OCI-LY1 (cell line): Measurements from ENCODE around the gene CCDC85C.

Experiments used
- H2AFZ ChIP-seq: fragments of 200-600 bp; sonication (generic), shearing (Covaris generic); 2 replicates; pipeline ENCODE4 v1.6.0; 2014; ENCODE audit warnings: antibody characterized with exemption, mild to moderate bottlenecking, low read length
- H3F3A ChIP-seq: fragments of 200-600 bp; sonication (generic), shearing (Covaris generic); 2 replicates; pipeline ENCODE4 v1.6.0; 2014; ENCODE audit warnings: mild to moderate bottlenecking, antibody characterized with exemption, low read length, moderate library complexity; ENCODE audit not compliant: insufficient read depth
- H3K27ac ChIP-seq: fragments of 200-600 bp; sonication (generic); 2 replicates; pipeline ENCODE4 v1.5.1; 2014; ENCODE audit warnings: low read length, mixed run types, mild to moderate bottlenecking, low read depth; ENCODE audit not compliant: poor library complexity, severe bottlenecking
- H3K27me3 ChIP-seq: fragments of 200-600 bp; sonication (generic); 2 replicates; pipeline ENCODE4 v1.6.0; 2014; ENCODE audit warnings: antibody characterized with exemption, mild to moderate bottlenecking, low read length, moderate library complexity; ENCODE audit not compliant: insufficient read depth
- H3K36me3 ChIP-seq: fragments of 200-600 bp; sonication (generic); 2 replicates; pipeline ENCODE4 v1.6.1; 2014; ENCODE audit warnings: mild to moderate bottlenecking, antibody characterized with exemption, low read length, moderate library complexity, mixed read lengths; ENCODE audit not compliant: insufficient read depth
- H3K4me1 ChIP-seq: fragments of 200-600 bp; sonication (generic); 2 replicates; pipeline ENCODE4 v1.5.1; 2014; ENCODE audit warnings: mild to moderate bottlenecking, low read length, moderate library complexity; ENCODE audit not compliant: insufficient read depth, severe bottlenecking
- H3K4me2 ChIP-seq: fragments of 200-600 bp; sonication (generic), shearing (Covaris generic); 2 replicates; pipeline ENCODE4 v1.6.1; 2014; ENCODE audit warnings: low read length
- H3K4me3 ChIP-seq: fragments of 200-600 bp; sonication (generic); 2 replicates; pipeline ENCODE4 v1.5.1; 2014; ENCODE audit warnings: low read length, low read depth, mild to moderate bottlenecking, mixed read lengths; ENCODE audit not compliant: poor library complexity, severe bottlenecking
- H3K79me2 ChIP-seq: fragments of 200-600 bp; shearing (Covaris generic); 2 replicates; pipeline ENCODE4 v1.6.1; 2016; ENCODE audit warnings: mixed run types, low read length, mixed read lengths; ENCODE audit not compliant: insufficient read depth
- H3K9ac ChIP-seq: fragments of 200-600 bp; sonication (generic), shearing (Covaris generic); 2 replicates; pipeline ENCODE4 v1.6.1; 2014; ENCODE audit warnings: mild to moderate bottlenecking, low read length, mixed read lengths
- H3K9me2 ChIP-seq: fragments of 200-600 bp; sonication (generic), shearing (Covaris generic); 2 replicates; pipeline ENCODE4 v1.6.1; 2014; ENCODE audit warnings: low read depth, mild to moderate bottlenecking, low read length, mixed read lengths
- H3K9me3 ChIP-seq: fragments of 200-600 bp; shearing (Covaris generic); 2 replicates; pipeline ENCODE4 v1.6.1; 2014; ENCODE audit warnings: low read length, mixed read lengths
- H4K20me1 ChIP-seq: fragments of 200-600 bp; sonication (generic), shearing (Covaris generic); 2 replicates; pipeline ENCODE4 v1.6.0; 2016; ENCODE audit warnings: mild to moderate bottlenecking, low read length; ENCODE audit not compliant: insufficient read depth
- CTCF ChIP-seq: fragments of 200-600 bp; sonication (generic), shearing (Covaris generic); IDR thresholded peaks from 2 replicates; pipeline ENCODE4 v1.5.1; 2017; ENCODE audit warnings: mild to moderate bottlenecking, antibody characterized with exemption, low read length, moderate library complexity, mixed read lengths
- EZH2 ChIP-seq: fragments of 200-600 bp; sonication (generic), shearing (Covaris generic); IDR thresholded peaks from 2 replicates; pipeline ENCODE4 v1.8.0; 2017; ENCODE audit warnings: borderline replicate concordance, mixed run types, mild to moderate bottlenecking, antibody characterized with exemption, low read length, moderate library complexity, mixed read lengths

CCDC85C gene

GRCh38 chr14:99552021-99552553 lies 51.9 kb downstream of the CCDC85C start:
- Histone ChIP-seq H3K27me3 (no peaks in the 10 kb centered on the region), H3F3A (no peaks in the 10 kb centered on the region), H3K9me2 (no peaks in the 10 kb centered on the region), H4K20me1 (no peaks in the 10 kb centered on the region), H3K27ac (no peak overlapping the region), H3K36me3 (no peaks in the 10 kb centered on the region), H3K79me2 (no peaks in the 10 kb centered on the region), H3K4me3 (no peak overlapping the region), H3K9me3 (no peaks in the 10 kb centered on the region), H3K4me1 (no peaks in the 10 kb centered on the region), H3K9ac (no peak overlapping the region), H3K4me2 (no peak overlapping the region), H2AFZ (no peak overlapping the region)
- TF ChIP-seq EZH2 (no peak), CTCF (no peak)

GRCh38 chr14:99551034-99551922 lies 52.7 kb downstream of the CCDC85C start:
- Histone ChIP-seq H3K79me2 (no peaks in the 10 kb centered on the region), H3K9me3 (no peaks in the 10 kb centered on the region), H3K4me3 (no peak overlapping the region), H3K9ac (no peak overlapping the region), H3K4me2 (no peak overlapping the region), H4K20me1 (no peaks in the 10 kb centered on the region), H3K4me1 (no peaks in the 10 kb centered on the region), H3K27me3 (no peaks in the 10 kb centered on the region), H3K27ac (no peak overlapping the region), H3K9me2 (no peaks in the 10 kb centered on the region), H3F3A (no peaks in the 10 kb centered on the region), H3K36me3 (no peaks in the 10 kb centered on the region), H2AFZ (no peak overlapping the region)
- TF ChIP-seq EZH2 (no peak), CTCF (no peak)

GRCh38 chr14:99550387-99550992 lies 53.5 kb downstream of the CCDC85C start:
- H3K9me2 ChIP-seq = no peaks in the 10 kb centered on the region
- H3K79me2 ChIP-seq = no peaks in the 10 kb centered on the region
- no peaks in the 10 kb centered on the region for H3K36me3 ChIP-seq
- H3K9ac ChIP-seq = no peak overlapping the region
- H3F3A ChIP-seq = no peaks in the 10 kb centered on the region
- no peak for TF ChIP-seq EZH2
- no peak for TF ChIP-seq CTCF
- no peak overlapping the region for H3K27ac ChIP-seq
- no peaks in the 10 kb centered on the region for H3K9me3 ChIP-seq
- no peaks in the 10 kb centered on the region for H3K4me1 ChIP-seq
- no peaks in the 10 kb centered on the region for H3K27me3 ChIP-seq
- H3K4me3 ChIP-seq = no peak overlapping the region
- no peak overlapping the region for H2AFZ ChIP-seq
- H4K20me1 ChIP-seq = no peaks in the 10 kb centered on the region
- H3K4me2 ChIP-seq = no peak overlapping the region
